Calu3 (cell line): Measurements from ENCODE around the gene ARHGAP26. TPM values are rescaled to one million over a fixed set of nuclear protein-coding genes. Genes with fewer than 3 reads are reported as not detected.

ENCODE experiments used
- BruUV-seq: library from RNA; stranded (reverse); fragments of 400-500 nt; replicated peaks from 2 replicates; lab custom pipeline; 2021; lab: Mats Ljungman, UMichigan
- CTCF ChIA-PET: fragments of 300-600 bp; sonication (Branson Sonifier 250); formaldehyde crosslinking; loops from one replicate; lab custom pipeline; 2022; ENCODE audit warnings: antibody characterized with exemption; lab: Charles Lee
- DNase-seq: peaks from one replicate; pipeline ENCODE4 v3.0.0; 2022
- H3K27ac Mint-ChIP-seq: one replicate; pipeline ENCODE4 v1.8.0; 2022; ENCODE audit warnings: mixed read lengths; ENCODE audit not compliant: unreplicated experiment
- H3K27me3 Mint-ChIP-seq: one replicate; pipeline ENCODE4 v1.8.0; 2022; ENCODE audit warnings: mixed read lengths; ENCODE audit not compliant: unreplicated experiment
- H3K36me3 Mint-ChIP-seq: one replicate; pipeline ENCODE4 v1.8.0; 2022; ENCODE audit warnings: mild to moderate bottlenecking, moderate library complexity, mixed read lengths; ENCODE audit not compliant: insufficient read depth, unreplicated experiment
- H3K4me1 Mint-ChIP-seq: one replicate; pipeline ENCODE4 v1.8.0; 2022; ENCODE audit warnings: mild to moderate bottlenecking, low read depth, mixed read lengths; ENCODE audit not compliant: unreplicated experiment
- H3K4me3 Mint-ChIP-seq: one replicate; pipeline ENCODE4 v1.8.0; 2022; ENCODE audit warnings: mild to moderate bottlenecking, low read depth, moderate library complexity, mixed read lengths; ENCODE audit not compliant: unreplicated experiment
- H3K9me3 Mint-ChIP-seq: one replicate; pipeline ENCODE4 v1.8.0; 2022; ENCODE audit warnings: low read depth, mixed read lengths; ENCODE audit not compliant: unreplicated experiment
- intact Hi-C: fragments of 100-400 bp; cut with micrococcal nuclease; formaldehyde crosslinking; loops from one replicate; pipeline ENCODE4 v1.10.0; 2022; ENCODE audit not compliant: unreplicated experiment
- total RNA-seq: library from RNA; stranded (reverse); gene quantifications from 2 replicates; pipeline ENCODE4 v1.2.3, GENCODE V29; 2022
- TF ChIP-seq, protein P1 (sequence below): fragments of 200-600 bp; IDR thresholded peaks from one replicate; pipeline ENCODE4 v1.8.0; 2022; ENCODE audit warnings: antibody characterized with exemption; ENCODE audit not compliant: unreplicated experiment

The ARHGAP26 gene
- total RNA-seq, 1 experiment from 2014 or later, result 118 TPM

GRCh38 chr5:143068712-143069111, 298.5 kb downstream of the ARHGAP26 start:
- H3K27ac Mint-ChIP-seq, result no peak overlapping the region
- TF ChIP-seq, protein P1, sequence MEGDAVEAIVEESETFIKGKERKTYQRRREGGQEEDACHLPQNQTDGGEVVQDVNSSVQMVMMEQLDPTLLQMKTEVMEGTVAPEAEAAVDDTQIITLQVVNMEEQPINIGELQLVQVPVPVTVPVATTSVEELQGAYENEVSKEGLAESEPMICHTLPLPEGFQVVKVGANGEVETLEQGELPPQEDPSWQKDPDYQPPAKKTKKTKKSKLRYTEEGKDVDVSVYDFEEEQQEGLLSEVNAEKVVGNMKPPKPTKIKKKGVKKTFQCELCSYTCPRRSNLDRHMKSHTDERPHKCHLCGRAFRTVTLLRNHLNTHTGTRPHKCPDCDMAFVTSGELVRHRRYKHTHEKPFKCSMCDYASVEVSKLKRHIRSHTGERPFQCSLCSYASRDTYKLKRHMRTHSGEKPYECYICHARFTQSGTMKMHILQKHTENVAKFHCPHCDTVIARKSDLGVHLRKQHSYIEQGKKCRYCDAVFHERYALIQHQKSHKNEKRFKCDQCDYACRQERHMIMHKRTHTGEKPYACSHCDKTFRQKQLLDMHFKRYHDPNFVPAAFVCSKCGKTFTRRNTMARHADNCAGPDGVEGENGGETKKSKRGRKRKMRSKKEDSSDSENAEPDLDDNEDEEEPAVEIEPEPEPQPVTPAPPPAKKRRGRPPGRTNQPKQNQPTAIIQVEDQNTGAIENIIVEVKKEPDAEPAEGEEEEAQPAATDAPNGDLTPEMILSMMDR, result no peak
- H3K4me1 Mint-ChIP-seq, result peaks cover 2% of the 10 kb centered on the region
- CTCF ChIA-PET, result no interaction called here
- DNase-seq, result no peak
- H3K9me3 Mint-ChIP-seq, result no peaks in the 10 kb centered on the region
- no TSS peak for BruUV-seq
- intact Hi-C loops, result no loop called here
- peaks cover 31% of the 10 kb centered on the region for H3K36me3 Mint-ChIP-seq
- H3K27me3 Mint-ChIP-seq, result no peaks in the 10 kb centered on the region
- H3K4me3 Mint-ChIP-seq, result no peak overlapping the region

DNA sequence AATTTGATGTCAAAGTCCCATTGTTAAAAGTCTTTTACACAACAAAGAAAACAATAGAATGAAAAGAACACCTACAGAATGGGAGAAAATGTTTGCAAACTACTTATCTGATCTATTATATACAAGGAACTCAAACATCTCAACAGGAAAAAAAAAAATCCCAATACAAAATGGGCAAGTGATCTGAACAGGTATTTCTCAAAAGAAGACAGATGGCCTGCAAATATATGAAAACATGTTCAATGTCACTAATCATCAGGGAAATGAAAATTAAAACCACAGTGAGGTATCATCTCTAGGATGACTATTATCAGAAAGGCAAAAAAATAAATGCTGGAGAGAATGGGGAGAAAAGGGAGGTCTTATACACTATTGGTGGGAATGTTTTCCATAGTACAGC, 301.8 kb downstream of the ARHGAP26 start:
- no TSS peak for BruUV-seq
- Mint-ChIP-seq H3K4me1 (no peaks in the 10 kb centered on the region), H3K36me3 (peaks cover 32% of the 10 kb centered on the region), H3K27me3 (no peaks in the 10 kb centered on the region), H3K27ac (no peak overlapping the region), H3K9me3 (no peaks in the 10 kb centered on the region), H3K4me3 (no peak overlapping the region)
- DNase-seq, result no peak
- TF ChIP-seq, protein P1, result no peak
- intact Hi-C loops, result no loop called here
- CTCF ChIA-PET, result interaction anchor here (0.7 kb wide), 1 partner anchor 10 kb away, joined by 3 read pairs; no protein-coding TSS in a partner anchor

GRCh38 chr5:143072734-143073133, 302.6 kb downstream of the ARHGAP26 start:
- BruUV-seq, result no TSS peak
- intact Hi-C loops, result no loop called here
- CTCF ChIA-PET, result no interaction called here
- H3K4me3 Mint-ChIP-seq, result no peak overlapping the region
- DNase-seq, result no peak
- H3K9me3 Mint-ChIP-seq, result no peaks in the 10 kb centered on the region
- TF ChIP-seq, protein P1, result no peak
- no peaks in the 10 kb centered on the region for H3K4me1 Mint-ChIP-seq
- H3K27ac Mint-ChIP-seq, result no peak overlapping the region
- peaks cover 32% of the 10 kb centered on the region for H3K36me3 Mint-ChIP-seq
- no peaks in the 10 kb centered on the region for H3K27me3 Mint-ChIP-seq

GRCh38 chr5:143073766-143074165, 303.6 kb downstream of the ARHGAP26 start:
- CTCF ChIA-PET, result no interaction called here
- DNase-seq, result no peak
- TF ChIP-seq, protein P1, result no peak
- BruUV-seq, result no TSS peak
- H3K36me3 Mint-ChIP-seq, result peaks cover 27% of the 10 kb centered on the region
- H3K27ac Mint-ChIP-seq, result no peak overlapping the region
- H3K4me1 Mint-ChIP-seq, result no peaks in the 10 kb centered on the region
- intact Hi-C loops, result no loop called here
- no peak overlapping the region for H3K4me3 Mint-ChIP-seq
- no peaks in the 10 kb centered on the region for H3K27me3 Mint-ChIP-seq
- no peaks in the 10 kb centered on the region for H3K9me3 Mint-ChIP-seq
